AG10803 (cell line): ENCODE data around the gene LSM14A.
A peak's percentile ranks its signal among the peaks of the same experiment; 100 is the strongest.

Source experiments
- DNase-seq: peaks from one replicate; pipeline ENCODE4 v3.0.0; 2010; ENCODE audit warnings: low read depth
- H3K4me3 ChIP-seq: 2 replicates; pipeline ENCODE4 v1.5.1; 2011; ENCODE audit warnings: mild to moderate bottlenecking, low read length, control low read depth
- TF ChIP-seq, protein P1 (sequence below): conservative IDR thresholded peaks from 2 replicates; pipeline ENCODE4 v1.5.1; 2011; ENCODE audit warnings: mild to moderate bottlenecking, low read length, control low read depth, inconsistent platforms

LSM14A gene

DNA sequence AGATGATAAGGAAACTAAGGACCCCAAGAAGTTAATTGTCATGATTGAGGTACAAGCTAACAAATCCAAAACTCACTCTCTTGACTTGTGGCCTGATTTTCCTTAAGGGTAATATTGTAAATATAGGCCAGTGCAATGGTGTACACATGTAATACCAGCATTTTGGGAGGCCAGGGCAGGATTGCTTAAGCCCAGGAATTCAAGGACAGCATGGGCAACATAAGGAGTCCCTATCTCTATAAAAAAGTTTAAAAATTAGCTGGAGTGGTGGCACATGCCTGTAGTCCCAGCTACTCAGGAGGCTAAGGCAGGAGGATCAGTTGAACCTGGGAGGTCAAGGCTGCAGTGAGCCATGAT lies 53.3 kb downstream of the LSM14A start:
- H3K4me3 ChIP-seq = no peak overlapping the region
- DNase-seq = no peak
- TF ChIP-seq, protein P1, sequence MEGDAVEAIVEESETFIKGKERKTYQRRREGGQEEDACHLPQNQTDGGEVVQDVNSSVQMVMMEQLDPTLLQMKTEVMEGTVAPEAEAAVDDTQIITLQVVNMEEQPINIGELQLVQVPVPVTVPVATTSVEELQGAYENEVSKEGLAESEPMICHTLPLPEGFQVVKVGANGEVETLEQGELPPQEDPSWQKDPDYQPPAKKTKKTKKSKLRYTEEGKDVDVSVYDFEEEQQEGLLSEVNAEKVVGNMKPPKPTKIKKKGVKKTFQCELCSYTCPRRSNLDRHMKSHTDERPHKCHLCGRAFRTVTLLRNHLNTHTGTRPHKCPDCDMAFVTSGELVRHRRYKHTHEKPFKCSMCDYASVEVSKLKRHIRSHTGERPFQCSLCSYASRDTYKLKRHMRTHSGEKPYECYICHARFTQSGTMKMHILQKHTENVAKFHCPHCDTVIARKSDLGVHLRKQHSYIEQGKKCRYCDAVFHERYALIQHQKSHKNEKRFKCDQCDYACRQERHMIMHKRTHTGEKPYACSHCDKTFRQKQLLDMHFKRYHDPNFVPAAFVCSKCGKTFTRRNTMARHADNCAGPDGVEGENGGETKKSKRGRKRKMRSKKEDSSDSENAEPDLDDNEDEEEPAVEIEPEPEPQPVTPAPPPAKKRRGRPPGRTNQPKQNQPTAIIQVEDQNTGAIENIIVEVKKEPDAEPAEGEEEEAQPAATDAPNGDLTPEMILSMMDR = no peak

DNA sequence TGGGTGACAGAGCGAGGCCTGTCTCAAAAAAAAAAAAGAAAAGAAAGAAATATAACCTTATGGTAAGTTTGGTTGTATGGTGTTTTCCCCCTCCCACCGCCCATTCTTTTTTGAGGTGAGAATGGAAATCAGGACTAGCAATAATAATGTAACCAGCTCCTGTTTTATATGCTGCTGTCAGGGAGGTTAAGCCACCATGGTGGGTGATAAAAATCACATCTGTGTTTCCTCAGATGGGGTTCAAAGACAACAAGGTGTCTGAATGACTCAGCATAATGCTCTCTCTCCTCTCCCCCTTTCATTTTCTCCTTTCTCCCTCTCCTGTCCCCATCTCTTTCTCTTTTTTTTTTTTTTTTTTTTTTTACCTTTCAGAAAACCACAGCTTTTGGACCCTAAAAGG lies 53.7 kb downstream of the LSM14A start:
- no peak for DNase-seq
- no peak overlapping the region for H3K4me3 ChIP-seq
- TF ChIP-seq, protein P1 = no peak

DNA sequence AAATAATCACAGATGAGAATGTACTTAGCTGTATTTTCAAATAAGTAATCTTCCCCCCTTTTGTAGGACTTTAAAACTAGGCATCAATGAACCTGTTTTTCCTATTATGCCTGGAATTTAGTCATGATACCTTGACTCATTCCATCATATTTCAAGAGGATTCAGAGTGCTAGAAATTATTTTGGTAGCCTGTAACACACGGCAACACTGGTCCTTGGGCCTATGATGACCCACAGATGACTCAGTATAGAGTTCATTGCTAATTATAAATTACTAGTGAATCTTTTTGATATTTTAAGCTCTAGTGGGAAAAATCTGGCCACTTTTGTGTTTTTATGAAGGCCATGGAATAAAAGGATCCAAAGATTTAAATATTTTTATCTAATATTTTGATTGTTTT lies 56.0 kb downstream of the LSM14A start:
- TF ChIP-seq, protein P1 = no peak
- no peak overlapping the region for H3K4me3 ChIP-seq
- peak; percentile 9 for DNase-seq

DNA sequence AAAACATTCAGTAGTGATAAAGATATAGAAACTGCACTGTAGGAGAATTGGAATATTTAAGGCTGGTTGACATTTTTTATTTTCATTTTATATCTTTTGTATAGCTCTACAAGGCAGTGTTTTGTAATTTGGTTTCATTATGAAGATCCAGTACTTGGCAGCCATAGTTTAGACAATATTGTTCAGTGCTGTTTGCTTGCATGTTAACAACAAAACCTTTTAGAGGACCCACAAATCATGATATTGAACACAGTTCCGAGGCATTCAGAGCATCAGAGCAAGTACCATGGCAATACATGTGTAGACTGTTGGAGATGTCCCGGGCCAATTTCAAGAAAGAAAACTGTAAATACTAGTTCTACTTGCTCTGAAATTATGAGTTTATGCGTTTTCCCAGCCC lies 56.5 kb downstream of the LSM14A start:
- TF ChIP-seq, protein P1 = no peak
- no peak overlapping the region for H3K4me3 ChIP-seq
- DNase-seq = no peak

DNA sequence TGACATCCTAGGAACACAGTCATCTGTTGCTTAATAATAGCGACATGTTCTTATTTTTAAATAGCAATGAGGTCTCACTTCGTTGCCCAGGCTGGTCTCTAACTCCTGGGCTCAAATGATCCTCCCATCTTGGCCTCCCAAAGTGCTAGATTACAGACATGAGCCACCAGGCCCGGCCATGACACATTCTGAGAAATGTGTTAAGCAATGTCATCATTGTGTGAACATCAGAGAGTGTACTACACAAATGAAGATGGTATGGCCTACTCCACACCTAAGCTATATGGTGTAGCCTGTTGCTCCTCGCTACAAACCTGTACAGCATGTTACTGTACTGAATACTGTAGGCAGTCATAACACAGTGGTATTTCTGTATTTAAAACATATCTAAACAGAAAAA lies 57.4 kb downstream of the LSM14A start:
- no peak for DNase-seq
- H3K4me3 ChIP-seq = no peak overlapping the region
- TF ChIP-seq, protein P1 = no peak

DNA sequence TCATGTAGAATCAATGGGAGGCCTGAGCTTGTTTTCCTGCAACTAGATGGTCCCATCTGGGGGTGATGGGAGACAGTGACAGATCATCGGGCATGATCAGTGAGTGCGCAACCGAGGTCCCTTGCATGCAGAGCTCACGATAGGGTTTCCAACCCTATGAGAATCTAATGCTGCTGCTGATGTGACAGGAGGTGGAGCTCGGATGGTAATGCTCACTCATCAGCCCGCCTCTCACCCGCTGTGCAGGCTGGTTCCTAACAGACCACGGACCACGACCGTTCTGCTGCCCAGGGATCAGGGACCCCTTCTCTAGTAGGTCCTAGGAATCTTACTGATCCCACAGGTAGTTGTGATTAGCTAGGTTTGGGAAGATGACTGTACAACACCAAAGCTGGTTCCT lies 58.5 kb downstream of the LSM14A start:
- DNase-seq = no peak
- TF ChIP-seq, protein P1 = no peak

DNA sequence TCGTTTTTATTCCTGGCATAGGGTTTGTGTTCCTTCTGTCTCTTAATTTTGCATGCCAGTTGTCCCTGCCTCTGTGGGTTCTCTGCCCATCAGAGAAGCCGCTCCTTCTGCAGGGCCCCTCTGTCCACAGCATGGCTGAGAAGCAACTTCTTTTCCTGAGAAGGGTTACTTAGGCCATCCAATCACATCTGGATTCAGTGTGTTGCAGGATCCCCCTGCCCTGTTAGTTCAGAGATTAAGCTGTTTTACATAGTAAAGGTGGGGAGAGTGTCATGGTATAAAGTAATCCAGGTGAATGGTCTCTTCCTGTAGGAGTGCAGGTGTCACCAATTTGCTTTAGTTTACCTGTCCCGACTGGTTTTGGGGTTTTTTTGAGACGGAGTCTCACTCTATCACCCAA lies 59.1 kb downstream of the LSM14A start:
- no peak overlapping the region for H3K4me3 ChIP-seq
- TF ChIP-seq, protein P1 = no peak
- DNase-seq = no peak

More for the DNA sequence above, 58.5 kb downstream of the LSM14A start:
- H3K4me3 ChIP-seq = no peak overlapping the region
